Raji (cell line): Measurements from ENCODE around the gene TRAF3.

ENCODE experiments used
- POLR2A ChIP-seq: IDR thresholded peaks from 2 replicates; pipeline ENCODE4 v1.6.1; 2011; ENCODE audit warnings: low read depth, low read length, control low read depth; ENCODE audit not compliant: insufficient read depth

TRAF3 gene

GRCh38 chr14:102782974-102783373, 5.7 kb downstream of the TRAF3 start:
- TF ChIP-seq POLR2A: no peak

- no peak for TF ChIP-seq POLR2A
Measured at GRCh38 chr14:102784892-102785594, 7.8 kb downstream of the TRAF3 start.

- TF ChIP-seq POLR2A: no peak
Measured at GRCh38 chr14:102785595-102785963, 8.3 kb downstream of the TRAF3 start.

- TF ChIP-seq POLR2A: no peak
Measured at GRCh38 chr14:102786768-102787167, 9.5 kb downstream of the TRAF3 start.

GRCh38 chr14:102789349-102789748, 12.1 kb downstream of the TRAF3 start:
- no peak for TF ChIP-seq POLR2A

GRCh38 chr14:102793531-102794328, 16.5 kb downstream of the TRAF3 start:
- no peak for TF ChIP-seq POLR2A

GRCh38 chr14:102795060-102795925, 18.0 kb downstream of the TRAF3 start:
- TF ChIP-seq POLR2A: no peak

- TF ChIP-seq POLR2A: no peak
Measured at GRCh38 chr14:102796661-102797190, 19.5 kb downstream of the TRAF3 start.

- no peak for TF ChIP-seq POLR2A
Measured at GRCh38 chr14:102798926-102799325, 21.7 kb downstream of the TRAF3 start.

GRCh38 chr14:102799684-102800562, 22.7 kb downstream of the TRAF3 start:
- no peak for TF ChIP-seq POLR2A

- TF ChIP-seq POLR2A: no peak
Measured at GRCh38 chr14:102802834-102803523, 25.7 kb downstream of the TRAF3 start.

GRCh38 chr14:102804858-102805257, 27.6 kb downstream of the TRAF3 start:
- no peak for TF ChIP-seq POLR2A

- TF ChIP-seq POLR2A: no peak
Measured at GRCh38 chr14:102805371-102805891, 28.2 kb downstream of the TRAF3 start.
